Endothelial cell of umbilical vein (primary cell): ENCODE measurements around the gene FMNL2. TPM values are rescaled to one million over a fixed set of nuclear protein-coding genes. Genes with fewer than 3 reads are reported as not detected.

ENCODE experiments used
- BruUV-seq: library from RNA; stranded (reverse); fragments of 400-500 nt; replicated peaks from 2 replicates; lab custom pipeline; 2021; lab: Mats Ljungman, UMichigan
- CTCF ChIA-PET: fragments of 300-600, 350-600 bp; sonication (Branson Sonifier 250); formaldehyde crosslinking; loops from one replicate; lab custom pipeline; 2021; ENCODE audit warnings: antibody characterized with exemption, inconsistent platforms; lab: Charles Lee
- POLR2A ChIA-PET: fragments of 300-600, 350-600 bp; sonication (Branson Sonifier 250); formaldehyde crosslinking; loops from one replicate; lab custom pipeline; 2021; ENCODE audit warnings: antibody characterized with exemption, inconsistent platforms; lab: Charles Lee
- DNase-seq: peaks from one replicate; pipeline ENCODE4 v3.0.0-alpha.2; 2011; ENCODE audit warnings: low read depth, low spot score
- FAIRE-seq: peaks from 2 replicates; lab custom pipeline; 2011; peaks lifted over from hg19 to GRCh38; lab: Jason Lieb, UNC
- H2AFZ ChIP-seq: 2 replicates; pipeline ENCODE4 v1.6.0; 2012; ENCODE audit warnings: low read depth, low read length, control low read depth, inconsistent platforms
- H3K27ac ChIP-seq: 2 replicates; pipeline ENCODE4 v1.5.1; 2011; ENCODE audit warnings: low read depth, mild to moderate bottlenecking, control low read depth, low read length, moderate library complexity; ENCODE audit not compliant: insufficient read depth
- H3K27me3 ChIP-seq, 2 experiments: 2 replicates each; pipeline versions ENCODE4 v1.6.0 to v1.6.1; 2011; ENCODE audit warnings: low read length in 2 of 2, mixed read lengths in 1 of 2; ENCODE audit not compliant: control insufficient read depth in 2 of 2, insufficient read depth in 2 of 2
- H3K36me3 ChIP-seq, 2 experiments: 2 replicates in 1 of 2; 3 replicates in 1 of 2; pipeline ENCODE4 v1.5.1; 2011; ENCODE audit warnings: low read length in 2 of 2, mild to moderate bottlenecking in 1 of 2, moderate library complexity in 1 of 2; ENCODE audit not compliant: control insufficient read depth in 2 of 2, insufficient read depth in 2 of 2; ENCODE audit errors: extremely low read depth in 1 of 2
- H3K4me1 ChIP-seq: 3 replicates; pipeline ENCODE4 v1.5.1; 2011; ENCODE audit warnings: mild to moderate bottlenecking, low read length; ENCODE audit not compliant: control insufficient read depth, insufficient read depth; ENCODE audit errors: extremely low read depth
- H3K4me2 ChIP-seq: 2 replicates; pipeline ENCODE4 v1.6.1; 2011; ENCODE audit warnings: low read length, control low read depth, mixed read lengths; ENCODE audit not compliant: insufficient read depth
- H3K4me3 ChIP-seq, 3 experiments: fragments of 200-600 bp in 1 of 3; sonication (generic), shearing (Covaris generic) in 1 of 3; replicated peaks in 1 of 3; 2 replicates each; pipeline ENCODE4 v1.5.1; 2011 to 2016; ENCODE audit warnings: control low read depth in 3 of 3, low read length in 3 of 3, mild to moderate bottlenecking in 2 of 3, inconsistent platforms in 1 of 3, low read depth in 1 of 3, moderate library complexity in 1 of 3; ENCODE audit not compliant: insufficient read depth in 1 of 3
- H3K79me2 ChIP-seq: 2 replicates; pipeline ENCODE4 v1.6.0; 2012; ENCODE audit warnings: low read length, inconsistent platforms; ENCODE audit not compliant: control insufficient read depth, insufficient read depth
- H3K9ac ChIP-seq: replicated peaks from 2 replicates; pipeline ENCODE3; 2011; ENCODE audit warnings: low read length, control low read depth; ENCODE audit not compliant: insufficient read depth; ENCODE audit errors: extremely low read depth
- H3K9me1 ChIP-seq: replicated peaks from 3 replicates; pipeline ENCODE4 v1.6.0; 2011; ENCODE audit warnings: mild to moderate bottlenecking, low read length; ENCODE audit not compliant: control insufficient read depth, insufficient read depth; ENCODE audit errors: extremely low read depth
- H3K9me3 ChIP-seq: replicated peaks from 2 replicates; pipeline ENCODE4 v1.5.1; 2012; ENCODE audit warnings: low read length, inconsistent platforms; ENCODE audit not compliant: control insufficient read depth, insufficient read depth
- H4K20me1 ChIP-seq: replicated peaks from 2 replicates; pipeline ENCODE3; 2011; ENCODE audit warnings: mild to moderate bottlenecking, low read length; ENCODE audit not compliant: control insufficient read depth, insufficient read depth; ENCODE audit errors: extremely low read depth
- EZH2 ChIP-seq: IDR thresholded peaks from 2 replicates; pipeline ENCODE4 v1.6.1; 2012; ENCODE audit warnings: borderline replicate concordance, low read depth, mild to moderate bottlenecking, moderate library complexity, low read length, inconsistent platforms; ENCODE audit not compliant: severe bottlenecking
- FOS ChIP-seq: IDR thresholded peaks from 2 replicates; pipeline ENCODE4 v1.6.1; 2011; ENCODE audit warnings: mild to moderate bottlenecking, low read length, moderate library complexity, borderline replicate concordance; ENCODE audit not compliant: insufficient read depth
- GATA2 ChIP-seq: IDR thresholded peaks from 2 replicates; pipeline ENCODE4 v1.7.0; 2011; ENCODE audit warnings: low read depth, mild to moderate bottlenecking, moderate library complexity, mixed read lengths, low read length; ENCODE audit not compliant: insufficient read length, insufficient read depth
- JUN ChIP-seq: IDR thresholded peaks from 2 replicates; pipeline ENCODE4 v1.6.1; 2011; ENCODE audit warnings: borderline replicate concordance, low read depth; ENCODE audit not compliant: insufficient read length, insufficient read depth
- MYC ChIP-seq: IDR thresholded peaks from one replicate; pipeline ENCODE4 v1.6.1; 2011; ENCODE audit warnings: mild to moderate bottlenecking, low read depth, low read length
- POLR2A ChIP-seq: IDR thresholded peaks from 2 replicates; pipeline ENCODE4 v1.6.1; 2012; ENCODE audit warnings: low read depth, mild to moderate bottlenecking, control low read depth, low read length
- POLR2AphosphoS5 ChIP-seq: IDR thresholded peaks from 2 replicates; pipeline ENCODE4 v1.6.1; 2012; ENCODE audit warnings: low read depth, mild to moderate bottlenecking, control low read depth, low read length, moderate library complexity; ENCODE audit not compliant: insufficient read depth
- dilution Hi-C: fragments of 300-500 bp; cut with MboI; formaldehyde crosslinking; loops from one replicate; pipeline ENCODE4 v1.15.0; 2019; ENCODE audit warnings: low sequenced_read_pairs; ENCODE audit not compliant: extremely low pct_ligation_motif_present
- intact Hi-C: fragments of 100-400 bp; cut with micrococcal nuclease; formaldehyde crosslinking; loops from one replicate; pipeline ENCODE4 v1.10.0; 2022
- polyA plus RNA-seq, 4 experiments: library from polyadenylated mRNA; depleted of rRNA in 3 of 4; stranded (reverse) in 3 of 4; unstranded in 1 of 4; fragments of >200 nt; gene quantifications; 2 replicates each; pipeline versions ENCODE4 v1.2.1 to v1.2.3, GENCODE V29; 2011 to 2012; ENCODE audit warnings: missing spikeins in 1 of 4
- total RNA-seq: library from RNA; stranded (reverse); gene quantifications from 2 replicates; pipeline ENCODE4 v1.2.3, GENCODE V29; 2021
- TF ChIP-seq, protein P1 (sequence below), 2 donors: IDR thresholded peaks; 1 replicate in 1 of 2; 2 replicates in 1 of 2; pipeline ENCODE4 v1.5.1; 2011; ENCODE audit warnings: low read length in 2 of 2, mild to moderate bottlenecking in 2 of 2, moderate library complexity in 2 of 2, control low read depth in 1 of 2, inconsistent platforms in 1 of 2, low read depth in 1 of 2; ENCODE audit not compliant: insufficient read depth in 1 of 2; ENCODE audit errors: extremely low read depth in 1 of 2
- TF ChIP-seq, protein P2 (sequence below): IDR thresholded peaks from 2 replicates; pipeline ENCODE4 v1.6.1; 2011; ENCODE audit not compliant: insufficient read depth, insufficient read length

FMNL2 gene
- total and polyA plus RNA-seq, 2 donors (not counting 3 experiments of a cell fraction or from before 2014, with no cell fraction given): 8.3 to 28.0 TPM

DNA sequence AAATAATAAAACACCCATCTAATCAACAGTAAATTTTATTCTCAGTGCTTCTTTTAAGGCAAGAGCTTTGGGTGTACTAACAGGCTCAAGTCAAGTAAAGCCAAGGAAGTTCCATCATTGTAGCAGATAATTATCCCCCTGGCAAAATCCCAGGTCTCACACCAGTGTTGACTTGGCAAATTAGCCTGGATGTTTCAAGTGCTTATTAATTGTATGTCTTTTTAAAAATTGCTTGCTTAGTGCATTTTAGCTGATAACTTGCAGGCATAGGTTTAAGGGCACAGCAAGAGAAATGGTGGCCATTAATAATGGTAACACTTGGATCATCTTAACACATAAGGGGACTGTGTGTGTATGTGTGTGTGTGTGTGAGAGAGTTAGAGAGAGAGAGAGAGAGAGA is 42.0 kb upstream of the FMNL2 start:
- H3K9ac ChIP-seq: no peak overlapping the region

More for the DNA sequence above, 42.0 kb upstream of the FMNL2 start:
- Histone ChIP-seq H3K79me2 (no peaks in the 10 kb centered on the region), H3K4me1 (no peaks in the 10 kb centered on the region), H3K27ac (no peak overlapping the region), H3K27me3 (peaks cover 2 to 3% of the 10 kb centered on the region in 2 experiments), H3K9me3 (no peaks in the 10 kb centered on the region), H3K9me1 (no peaks in the 10 kb centered on the region), H3K4me3 (no peak overlapping the region), H3K4me2 (no peak overlapping the region), H3K36me3 (no peaks in the 10 kb centered on the region), H2AFZ (no peak overlapping the region), H4K20me1 (no peaks in the 10 kb centered on the region)
- intact Hi-C loops (no loop called here), dilution Hi-C loops (no loop called here)
- ChIA-PET POLR2A (no interaction called here), CTCF (interaction anchor here (1.1 kb wide), 1 partner anchor 20 kb away, joined by 3 read pairs; no protein-coding TSS in a partner anchor)
- no peak for TF ChIP-seq GATA2
- TF ChIP-seq MYC: no peak
- TF ChIP-seq EZH2: no peak
- no peak for TF ChIP-seq POLR2A
- TF ChIP-seq POLR2AphosphoS5: no peak
- TF ChIP-seq FOS: no peak
- TF ChIP-seq, protein P1, sequence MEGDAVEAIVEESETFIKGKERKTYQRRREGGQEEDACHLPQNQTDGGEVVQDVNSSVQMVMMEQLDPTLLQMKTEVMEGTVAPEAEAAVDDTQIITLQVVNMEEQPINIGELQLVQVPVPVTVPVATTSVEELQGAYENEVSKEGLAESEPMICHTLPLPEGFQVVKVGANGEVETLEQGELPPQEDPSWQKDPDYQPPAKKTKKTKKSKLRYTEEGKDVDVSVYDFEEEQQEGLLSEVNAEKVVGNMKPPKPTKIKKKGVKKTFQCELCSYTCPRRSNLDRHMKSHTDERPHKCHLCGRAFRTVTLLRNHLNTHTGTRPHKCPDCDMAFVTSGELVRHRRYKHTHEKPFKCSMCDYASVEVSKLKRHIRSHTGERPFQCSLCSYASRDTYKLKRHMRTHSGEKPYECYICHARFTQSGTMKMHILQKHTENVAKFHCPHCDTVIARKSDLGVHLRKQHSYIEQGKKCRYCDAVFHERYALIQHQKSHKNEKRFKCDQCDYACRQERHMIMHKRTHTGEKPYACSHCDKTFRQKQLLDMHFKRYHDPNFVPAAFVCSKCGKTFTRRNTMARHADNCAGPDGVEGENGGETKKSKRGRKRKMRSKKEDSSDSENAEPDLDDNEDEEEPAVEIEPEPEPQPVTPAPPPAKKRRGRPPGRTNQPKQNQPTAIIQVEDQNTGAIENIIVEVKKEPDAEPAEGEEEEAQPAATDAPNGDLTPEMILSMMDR (IDR thresholded peaks at IDR 0.05; ENCODE audit: extremely low read depth in 1 of 2, insufficient read depth in 1 of 2, low read depth in 1 of 2, low read length in 2 of 2): no peak
- TF ChIP-seq JUN: no peak
- TF ChIP-seq, protein P2, sequence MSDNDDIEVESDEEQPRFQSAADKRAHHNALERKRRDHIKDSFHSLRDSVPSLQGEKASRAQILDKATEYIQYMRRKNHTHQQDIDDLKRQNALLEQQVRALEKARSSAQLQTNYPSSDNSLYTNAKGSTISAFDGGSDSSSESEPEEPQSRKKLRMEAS: no peak
- BruUV-seq: no TSS peak
- no peak for DNase-seq
- FAIRE-seq: no peak
